ENCODE data around the gene RPGR. TPM values are rescaled to one million over a fixed set of nuclear protein-coding genes. Genes with fewer than 3 reads are reported as not detected.

The RPGR gene
- total RNA-seq, 1 donor from 2014 or later, result 9.2 TPM

GRCh38 chrX:38341442-38341841, 14.1 kb upstream of the RPGR start:
- TF ChIP-seq, protein P1, sequence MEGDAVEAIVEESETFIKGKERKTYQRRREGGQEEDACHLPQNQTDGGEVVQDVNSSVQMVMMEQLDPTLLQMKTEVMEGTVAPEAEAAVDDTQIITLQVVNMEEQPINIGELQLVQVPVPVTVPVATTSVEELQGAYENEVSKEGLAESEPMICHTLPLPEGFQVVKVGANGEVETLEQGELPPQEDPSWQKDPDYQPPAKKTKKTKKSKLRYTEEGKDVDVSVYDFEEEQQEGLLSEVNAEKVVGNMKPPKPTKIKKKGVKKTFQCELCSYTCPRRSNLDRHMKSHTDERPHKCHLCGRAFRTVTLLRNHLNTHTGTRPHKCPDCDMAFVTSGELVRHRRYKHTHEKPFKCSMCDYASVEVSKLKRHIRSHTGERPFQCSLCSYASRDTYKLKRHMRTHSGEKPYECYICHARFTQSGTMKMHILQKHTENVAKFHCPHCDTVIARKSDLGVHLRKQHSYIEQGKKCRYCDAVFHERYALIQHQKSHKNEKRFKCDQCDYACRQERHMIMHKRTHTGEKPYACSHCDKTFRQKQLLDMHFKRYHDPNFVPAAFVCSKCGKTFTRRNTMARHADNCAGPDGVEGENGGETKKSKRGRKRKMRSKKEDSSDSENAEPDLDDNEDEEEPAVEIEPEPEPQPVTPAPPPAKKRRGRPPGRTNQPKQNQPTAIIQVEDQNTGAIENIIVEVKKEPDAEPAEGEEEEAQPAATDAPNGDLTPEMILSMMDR (conservative IDR thresholded peaks at IDR 0.05), result no peak
- Mint-ChIP-seq H3K4me1 (peaks cover 11% of the 10 kb centered on the region), H3K4me3 (no peak overlapping the region), H3K27ac (ENCODE audit: unreplicated experiment) (no peak overlapping the region), H3K27me3 (ENCODE audit: low read depth) (no peaks in the 10 kb centered on the region), H3K36me3 (ENCODE audit: low read depth) (no peaks in the 10 kb centered on the region), H3K9me3 (peaks cover 5% of the 10 kb centered on the region)
- DNase-seq (ENCODE audit: low read depth, low spot score), result no peak

- H3K36me3 Mint-ChIP-seq (ENCODE audit: low read depth), result no peaks in the 10 kb centered on the region
- H3K27me3 Mint-ChIP-seq (ENCODE audit: low read depth), result no peaks in the 10 kb centered on the region
- H3K4me3 Mint-ChIP-seq, result no peak overlapping the region
- peaks cover 10% of the 10 kb centered on the region for H3K4me1 Mint-ChIP-seq
- TF ChIP-seq, protein P1 (conservative IDR thresholded peaks at IDR 0.05), result no peak
- peak overlapping the region; percentile 71 for H3K27ac Mint-ChIP-seq (ENCODE audit: unreplicated experiment)
- H3K9me3 Mint-ChIP-seq, result peaks cover 3% of the 10 kb centered on the region
- no peak for DNase-seq (ENCODE audit: low read depth, low spot score)
These were observed 9.4 kb upstream of the RPGR start for GRCh38 chrX:38336538-38337240.

- Mint-ChIP-seq H3K9me3 (peaks cover 3% of the 10 kb centered on the region), H3K4me1 (peaks cover 10% of the 10 kb centered on the region), H3K27me3 (ENCODE audit: low read depth) (no peaks in the 10 kb centered on the region), H3K27ac (ENCODE audit: unreplicated experiment) (no peak overlapping the region), H3K4me3 (no peak overlapping the region), H3K36me3 (ENCODE audit: low read depth) (no peaks in the 10 kb centered on the region)
- TF ChIP-seq, protein P1 (conservative IDR thresholded peaks at IDR 0.05), result no peak
- no peak for DNase-seq (ENCODE audit: low read depth, low spot score)
These were observed 8.1 kb upstream of the RPGR start for GRCh38 chrX:38335382-38335781.

GRCh38 chrX:38332505-38332904, 5.2 kb upstream of the RPGR start:
- Mint-ChIP-seq H3K27me3 (ENCODE audit: low read depth) (no peaks in the 10 kb centered on the region), H3K4me1 (peaks cover 13% of the 10 kb centered on the region), H3K4me3 (no peak overlapping the region), H3K27ac (ENCODE audit: unreplicated experiment) (no peak overlapping the region), H3K36me3 (ENCODE audit: low read depth) (no peaks in the 10 kb centered on the region), H3K9me3 (peaks cover 7% of the 10 kb centered on the region)
- no peak for DNase-seq (ENCODE audit: low read depth, low spot score)
- TF ChIP-seq, protein P1 (conservative IDR thresholded peaks at IDR 0.05), result no peak

DNA sequence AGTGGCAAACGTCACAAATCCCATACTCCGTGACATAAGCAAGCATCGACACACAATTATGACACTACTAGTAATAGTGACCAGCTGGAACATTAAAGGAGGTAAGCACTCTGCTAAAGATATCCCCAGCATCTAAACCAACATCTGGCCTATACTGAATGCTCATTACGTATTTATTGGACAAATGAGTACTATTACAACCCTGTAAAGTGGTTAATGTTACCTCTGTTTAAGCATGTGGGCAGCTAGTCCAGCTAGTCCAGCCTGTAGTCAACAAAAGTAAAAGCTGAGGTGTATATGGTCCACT, 419 bp upstream of the RPGR start:
- Mint-ChIP-seq H3K4me1 (peaks cover 16% of the 10 kb centered on the region), H3K36me3 (ENCODE audit: low read depth) (no peaks in the 10 kb centered on the region), H3K27ac (ENCODE audit: unreplicated experiment) (no peak overlapping the region), H3K4me3 (peak overlapping the region; percentile 95), H3K9me3 (peaks cover 4% of the 10 kb centered on the region), H3K27me3 (ENCODE audit: low read depth) (no peaks in the 10 kb centered on the region)
- no peak for DNase-seq (ENCODE audit: low read depth, low spot score)
- TF ChIP-seq, protein P1 (conservative IDR thresholded peaks at IDR 0.05), result no peak
